DMS79 treated with DMSO at 0.1 percent for 48 hours (cell line): ENCODE results near the gene TBC1D16.

Experiments used
- DNase-seq: peaks from one replicate; lab custom pipeline; 2025; lab: John Stamatoyannopoulos, UW

TBC1D16 gene

DNA sequence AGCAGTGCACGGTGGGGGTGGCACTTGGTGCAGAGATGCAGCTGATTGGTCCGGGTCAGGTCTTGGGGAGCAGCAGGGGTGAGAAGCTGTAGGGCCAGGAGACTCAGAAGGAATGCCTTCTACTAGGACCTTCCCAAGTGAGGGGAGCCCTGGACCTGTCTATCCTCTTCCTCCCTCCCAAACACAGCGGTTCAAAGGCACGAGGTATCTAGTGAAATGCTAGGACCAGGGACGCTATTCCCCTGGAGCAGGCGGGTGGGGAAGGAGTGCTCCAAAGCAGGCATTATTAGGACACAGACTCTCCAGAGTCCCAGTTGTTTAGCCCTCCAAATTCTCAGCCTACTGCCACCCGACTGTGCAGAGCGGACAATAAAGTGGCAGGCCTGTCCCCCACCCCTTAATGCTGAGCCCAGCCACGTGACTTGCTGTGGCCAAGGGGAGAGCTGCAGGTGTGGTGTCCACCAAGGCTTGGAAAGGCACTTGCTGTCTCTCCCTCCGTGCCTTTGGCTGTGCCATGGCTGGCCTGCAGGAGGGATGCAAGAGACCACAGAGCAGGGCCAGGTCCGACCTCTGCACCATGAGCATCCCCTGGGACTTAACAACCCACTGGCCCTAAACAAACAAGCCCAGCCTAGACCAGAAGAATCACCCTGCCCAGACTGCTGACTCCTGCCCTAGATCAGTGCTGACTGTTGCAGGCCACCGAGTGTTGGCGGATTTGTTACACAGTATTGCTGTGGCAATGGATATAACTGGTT lies 97.2 kb downstream of the TBC1D16 start:
- DNase-seq = no peak

DNA sequence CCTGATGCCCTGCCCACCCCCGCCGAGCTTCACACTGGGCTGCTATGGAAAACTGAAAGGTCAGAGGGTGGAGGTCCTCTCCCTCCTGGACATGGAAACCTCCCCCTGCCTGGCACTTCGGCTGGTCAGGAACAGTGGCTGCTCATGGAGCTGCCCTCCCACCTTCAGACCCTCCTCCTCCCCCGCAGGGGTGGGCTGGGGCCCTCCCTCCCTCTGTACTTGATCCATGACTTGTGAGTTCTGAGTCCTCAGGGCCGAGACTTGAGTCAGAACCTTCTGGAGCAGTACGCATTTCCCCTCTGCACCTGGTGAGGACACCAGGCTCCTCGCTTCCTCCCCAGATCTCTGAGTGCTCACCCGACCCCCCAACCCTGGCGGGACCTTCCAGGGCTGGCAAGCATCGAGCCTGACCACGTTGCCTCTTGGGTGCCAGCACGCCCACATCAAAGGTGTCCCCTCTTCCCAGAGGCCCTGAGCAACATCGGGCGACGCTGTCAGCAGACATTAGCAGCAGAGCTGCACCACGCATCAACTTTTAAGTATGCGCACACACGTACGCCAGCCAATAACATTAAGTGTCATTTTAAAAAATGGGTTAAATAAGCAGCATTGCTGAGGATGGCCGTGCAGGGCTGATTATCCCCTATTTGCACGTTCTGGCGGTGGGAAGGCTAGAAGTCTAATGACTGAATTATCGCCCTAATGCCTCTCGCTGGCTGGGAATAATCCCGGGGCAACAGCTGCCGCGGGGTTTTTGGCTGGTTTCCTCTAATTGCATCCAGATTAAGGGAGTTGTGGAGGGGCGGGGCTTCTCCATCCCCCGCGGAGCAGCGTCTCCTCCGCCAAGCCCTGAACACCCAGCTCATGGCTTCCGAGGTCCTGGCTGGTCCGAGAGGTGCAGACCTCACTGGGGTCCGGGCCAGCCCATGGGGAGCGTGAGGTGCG lies 98.0 kb downstream of the TBC1D16 start:
- DNase-seq = no peak

DNA sequence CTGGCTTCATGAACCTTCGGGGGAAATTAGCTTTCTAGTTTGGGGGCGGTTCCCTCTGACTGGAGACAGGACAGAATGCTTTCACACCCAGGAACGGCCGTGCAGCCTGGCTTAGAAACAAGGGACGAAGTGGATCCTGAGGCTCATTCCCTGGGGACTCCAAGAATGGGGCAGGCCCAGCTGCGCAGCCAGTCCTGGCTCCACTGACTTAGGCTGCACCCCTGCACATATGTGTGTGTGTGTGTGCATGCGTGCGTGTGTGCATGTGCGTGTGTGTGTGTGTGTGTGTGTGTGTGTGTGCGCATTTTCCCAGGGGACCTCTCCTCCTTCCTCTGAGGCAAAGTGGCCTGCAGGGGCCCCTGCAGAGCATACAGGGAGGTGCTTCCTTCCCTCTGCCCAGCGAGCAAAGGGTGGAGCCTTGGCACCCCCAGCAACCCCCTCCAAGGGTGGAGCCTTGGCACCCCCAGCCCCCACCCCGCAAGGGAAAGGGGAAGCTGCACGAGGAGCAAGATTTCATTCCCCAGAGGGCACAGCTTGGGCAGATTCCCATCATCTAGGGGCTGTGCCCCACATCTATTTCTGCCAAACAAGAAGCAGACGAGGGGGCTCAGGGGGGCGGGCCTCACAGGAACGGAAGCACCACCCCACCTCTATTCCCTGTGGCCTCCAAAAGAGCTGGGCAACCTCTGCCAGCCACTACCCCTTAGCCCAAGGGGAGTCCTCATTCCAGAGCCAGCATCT lies 98.9 kb downstream of the TBC1D16 start:
- DNase-seq = no peak

DNA sequence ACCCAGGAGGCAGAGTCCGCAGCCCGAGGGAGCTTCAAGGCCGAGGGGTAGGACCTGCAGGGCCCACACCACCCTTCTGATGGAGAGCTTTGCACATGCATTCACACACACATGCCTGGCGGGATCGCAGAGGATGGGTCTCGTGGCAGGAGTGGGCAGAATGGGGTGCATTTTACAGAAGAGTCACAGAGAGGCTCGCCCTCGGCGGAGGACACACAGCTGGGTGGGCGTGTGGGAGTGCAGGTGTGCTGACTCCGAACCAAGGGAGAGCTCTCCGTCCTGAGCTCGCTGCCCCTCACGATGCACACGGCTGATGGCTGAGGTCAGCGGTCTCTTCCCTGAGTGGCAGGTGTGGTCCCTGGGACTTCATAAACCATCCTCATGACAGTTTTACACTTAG lies 99.6 kb downstream of the TBC1D16 start:
- no peak for DNase-seq

DNA sequence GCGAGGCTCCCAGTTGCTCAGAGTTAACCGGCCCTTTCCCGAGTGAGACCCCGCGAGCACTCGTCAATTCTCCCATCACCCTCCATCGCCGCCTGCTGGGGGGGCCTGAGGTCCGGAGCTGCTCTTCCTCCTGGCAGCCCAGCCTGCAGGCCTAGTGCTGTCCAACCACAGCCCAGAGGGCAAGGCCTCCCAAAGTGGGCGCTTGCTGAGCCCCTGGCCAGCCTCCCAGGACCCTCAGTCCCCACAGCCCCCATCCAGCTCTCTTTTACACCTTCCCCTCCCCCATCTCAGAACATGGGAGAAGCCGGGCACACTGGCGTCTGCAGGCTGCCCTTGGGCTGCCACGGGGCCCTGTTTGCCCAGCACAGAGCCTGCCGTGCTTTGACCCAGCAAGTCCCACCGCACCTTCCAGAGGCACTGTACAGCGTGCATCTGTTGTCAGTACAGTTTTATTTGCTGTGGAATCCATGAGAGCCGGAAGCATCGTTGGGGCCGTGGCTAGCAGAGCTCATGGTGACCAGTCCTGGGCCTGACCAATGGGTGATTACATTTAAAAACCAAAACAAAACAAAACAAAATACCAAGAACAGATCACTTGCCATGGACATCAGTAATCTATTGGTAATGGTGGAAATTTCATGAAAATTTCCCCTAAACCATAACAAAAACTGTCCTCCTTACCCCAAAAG lies 100.3 kb downstream of the TBC1D16 start:
- DNase-seq = no peak

DNA sequence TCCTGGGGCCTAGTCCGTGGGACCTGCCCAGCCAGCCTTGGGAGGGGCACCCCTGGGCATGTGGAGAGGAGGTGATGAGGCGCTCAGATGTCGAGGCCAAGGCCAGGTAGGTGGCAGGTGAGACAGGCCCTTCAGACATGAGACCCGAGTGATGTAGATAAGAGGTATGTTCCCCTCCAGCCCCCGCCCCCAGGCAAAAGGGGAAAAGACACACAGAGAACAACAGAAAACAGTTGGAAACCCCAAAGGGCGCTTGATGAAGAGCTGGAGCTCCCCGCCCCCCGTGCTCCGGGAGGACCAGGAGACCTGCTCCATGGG lies 101.1 kb downstream of the TBC1D16 start:
- DNase-seq = no peak

DNA sequence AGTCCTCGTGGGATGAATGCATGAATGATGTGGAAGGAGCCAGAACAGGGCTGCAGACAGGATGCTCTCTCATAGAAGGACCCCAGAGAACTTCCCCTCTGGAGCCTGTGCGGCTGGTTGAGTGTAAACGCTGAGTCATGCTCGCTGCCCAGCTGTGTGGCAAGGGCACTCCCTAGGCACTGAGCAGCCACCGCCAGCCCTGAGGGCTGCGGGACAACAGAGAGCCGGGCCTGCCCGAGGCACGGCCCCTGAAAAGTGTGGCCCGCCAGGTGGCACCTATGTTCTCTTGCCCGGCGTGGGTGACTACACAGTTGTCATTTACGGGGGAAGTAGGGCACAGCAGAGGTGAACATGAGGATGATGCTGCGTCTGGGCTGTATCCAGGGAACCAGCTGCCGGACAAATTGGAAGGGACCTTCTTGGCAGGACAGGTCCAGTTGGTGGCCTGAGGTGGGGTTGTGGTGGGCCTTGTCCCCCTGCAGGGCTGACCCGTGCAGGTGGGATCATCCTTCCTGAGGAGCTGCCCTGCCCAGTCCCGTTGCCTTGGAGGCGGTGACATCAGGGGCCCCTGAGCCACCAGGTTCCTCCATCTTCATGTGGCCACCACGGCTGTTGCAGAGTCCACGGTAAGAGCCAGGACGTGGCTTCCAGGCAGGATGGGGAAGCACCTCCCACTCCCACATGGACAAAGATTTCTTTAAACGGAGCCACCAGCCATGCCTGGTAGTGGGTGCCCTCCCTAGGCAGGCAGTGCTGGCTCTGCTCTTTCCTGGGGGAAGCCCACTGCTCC lies 101.6 kb downstream of the TBC1D16 start:
- DNase-seq = no peak

DNA sequence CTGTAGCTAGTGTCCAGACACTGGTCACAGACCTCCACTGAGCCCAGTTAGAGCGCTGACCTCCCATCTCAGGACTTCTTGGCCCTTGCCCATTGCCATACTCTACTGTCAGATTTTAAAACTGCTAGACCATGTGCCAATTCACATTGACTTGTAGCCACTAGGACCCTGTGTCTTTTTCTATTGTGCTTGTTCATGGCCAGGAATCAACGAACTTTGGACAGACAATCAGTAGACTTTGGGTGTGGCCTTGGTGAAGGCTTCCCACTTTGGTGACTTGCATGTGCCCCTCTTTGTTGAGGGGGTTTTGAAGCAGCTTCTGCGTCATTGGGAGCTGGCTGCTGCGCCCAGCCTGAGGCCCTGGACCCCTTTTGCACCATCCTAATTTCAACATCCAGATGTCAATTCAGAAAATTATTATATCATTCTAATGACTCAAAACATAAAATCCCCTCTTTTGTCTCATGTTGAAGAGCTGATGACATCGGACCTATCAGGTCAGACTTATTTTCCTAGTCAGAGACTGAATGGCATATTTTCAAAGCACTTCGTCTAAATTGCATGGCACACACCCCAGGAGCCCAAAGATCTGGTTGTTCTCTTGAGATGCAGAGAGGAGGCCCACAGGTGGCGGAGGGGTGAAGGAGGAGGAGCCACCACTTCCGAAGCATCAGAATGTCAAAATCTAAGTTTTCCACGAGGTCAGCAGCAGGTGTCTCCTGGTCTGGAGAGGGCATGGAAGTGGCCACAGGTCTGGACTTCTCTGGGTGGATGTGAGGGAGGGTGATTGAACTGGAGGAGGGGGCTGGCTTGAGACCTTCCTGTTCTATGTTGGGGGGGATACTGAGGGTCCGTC lies 103.0 kb downstream of the TBC1D16 start:
- no peak for DNase-seq

DNA sequence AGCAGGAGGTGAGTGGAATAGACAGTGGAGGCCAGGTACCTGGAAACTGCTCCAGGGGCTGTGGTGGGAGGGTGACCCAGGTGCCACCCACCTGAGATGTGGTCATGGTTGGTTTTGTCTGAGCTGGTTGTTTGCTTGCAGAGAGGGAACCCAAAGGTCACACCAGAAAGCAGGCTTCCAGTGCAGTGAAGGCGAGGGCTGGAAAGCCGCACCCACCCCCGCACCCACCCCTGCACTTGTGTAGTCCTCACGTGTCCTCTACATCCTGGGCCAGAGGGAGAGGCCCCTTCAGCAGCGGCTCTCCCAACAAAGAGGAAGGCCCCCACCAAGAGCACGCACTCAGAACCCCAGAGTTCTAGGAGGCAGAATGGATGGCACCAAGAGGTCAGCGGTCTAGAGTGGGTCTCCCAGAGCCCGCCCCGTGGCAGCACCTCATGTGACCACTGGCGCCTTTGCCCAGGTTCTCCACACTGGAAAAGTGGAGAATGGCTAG lies 103.8 kb downstream of the TBC1D16 start:
- DNase-seq = no peak

DNA sequence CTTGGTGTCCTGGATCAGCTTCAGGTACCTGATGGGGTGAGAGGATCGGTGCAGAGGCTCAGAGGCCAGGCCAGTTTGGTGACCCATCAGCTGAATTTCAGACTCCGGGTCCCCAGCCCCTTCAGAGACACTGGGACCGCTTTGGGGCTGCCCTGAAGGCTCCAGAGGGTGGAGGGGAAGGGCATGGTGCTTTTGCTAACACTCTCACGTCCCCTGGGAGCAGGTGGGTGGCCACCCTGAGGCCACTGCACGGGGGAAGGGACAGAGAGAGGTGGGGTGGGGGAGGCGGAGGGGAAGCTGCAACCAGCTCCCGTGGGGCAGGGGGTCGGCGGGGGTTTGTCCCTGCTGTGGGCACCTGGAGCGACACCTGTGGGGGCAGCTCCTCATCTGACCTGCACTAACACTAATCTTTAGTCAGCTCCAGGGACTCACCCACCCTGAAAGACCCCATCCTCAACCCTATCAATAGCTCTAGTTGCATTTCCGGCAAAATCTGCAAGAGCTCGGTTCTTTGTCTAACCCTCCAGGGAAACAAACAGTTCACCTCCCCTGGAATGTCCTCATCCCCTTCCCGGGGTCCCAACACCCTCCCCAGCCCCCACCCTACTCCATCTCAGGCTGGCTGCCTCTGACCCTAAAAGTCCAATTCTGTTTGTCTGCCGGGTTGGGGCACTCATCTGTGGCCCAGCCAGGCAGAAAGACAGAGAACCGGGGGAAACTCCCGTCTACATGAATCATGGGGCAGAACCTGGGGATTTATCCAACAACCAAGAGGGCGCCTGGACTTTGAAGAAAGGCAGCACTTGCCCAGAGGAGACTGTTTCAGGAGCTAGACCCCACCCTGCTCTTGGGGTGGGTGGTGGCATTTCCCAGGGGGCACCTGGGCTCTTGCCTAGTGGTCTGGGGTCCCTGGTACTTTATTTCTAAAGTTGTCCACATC lies 104.5 kb downstream of the TBC1D16 start:
- DNase-seq = no peak

DNA sequence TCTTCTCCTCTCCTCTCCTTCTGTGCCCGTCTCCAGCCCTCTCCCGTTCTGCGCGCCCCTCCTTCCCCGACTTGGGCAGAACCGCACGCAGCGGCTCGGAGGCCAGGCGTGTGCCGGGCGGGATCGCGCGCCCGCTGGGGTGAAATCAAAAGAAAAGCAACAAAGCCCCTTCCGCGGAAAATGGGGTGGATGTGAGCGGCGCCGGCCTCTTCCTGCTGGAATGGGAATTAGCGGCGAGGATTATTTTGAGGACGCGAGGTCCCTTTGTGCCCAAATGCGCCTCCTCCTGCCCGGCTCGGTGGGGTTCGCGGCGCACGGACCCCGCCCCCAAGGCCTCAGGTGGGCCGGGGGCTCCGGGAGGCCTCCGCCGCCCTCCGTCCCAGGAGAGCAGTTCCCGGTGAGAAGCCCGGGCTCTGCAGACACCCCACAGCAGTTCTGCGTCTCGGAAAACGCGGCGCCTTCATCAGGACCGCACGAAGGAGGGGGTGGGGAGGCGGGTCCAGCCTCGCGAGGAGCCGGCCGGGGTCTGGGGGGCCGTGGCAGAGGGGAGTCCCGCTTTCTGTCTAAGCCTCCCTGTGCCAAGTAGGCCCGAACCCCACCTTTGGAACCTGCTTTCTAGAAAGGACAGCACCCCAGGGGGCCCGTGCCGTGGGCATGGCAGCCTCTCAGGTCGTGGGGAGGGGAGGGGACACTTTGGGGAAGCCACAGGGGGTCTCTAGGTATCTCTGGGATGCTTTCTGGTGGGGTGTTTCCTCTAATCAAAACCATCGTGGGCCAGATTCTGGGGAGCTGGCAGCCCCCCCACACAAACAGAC lies 105.4 kb downstream of the TBC1D16 start:
- DNase-seq = peak; percentile 5

DNA sequence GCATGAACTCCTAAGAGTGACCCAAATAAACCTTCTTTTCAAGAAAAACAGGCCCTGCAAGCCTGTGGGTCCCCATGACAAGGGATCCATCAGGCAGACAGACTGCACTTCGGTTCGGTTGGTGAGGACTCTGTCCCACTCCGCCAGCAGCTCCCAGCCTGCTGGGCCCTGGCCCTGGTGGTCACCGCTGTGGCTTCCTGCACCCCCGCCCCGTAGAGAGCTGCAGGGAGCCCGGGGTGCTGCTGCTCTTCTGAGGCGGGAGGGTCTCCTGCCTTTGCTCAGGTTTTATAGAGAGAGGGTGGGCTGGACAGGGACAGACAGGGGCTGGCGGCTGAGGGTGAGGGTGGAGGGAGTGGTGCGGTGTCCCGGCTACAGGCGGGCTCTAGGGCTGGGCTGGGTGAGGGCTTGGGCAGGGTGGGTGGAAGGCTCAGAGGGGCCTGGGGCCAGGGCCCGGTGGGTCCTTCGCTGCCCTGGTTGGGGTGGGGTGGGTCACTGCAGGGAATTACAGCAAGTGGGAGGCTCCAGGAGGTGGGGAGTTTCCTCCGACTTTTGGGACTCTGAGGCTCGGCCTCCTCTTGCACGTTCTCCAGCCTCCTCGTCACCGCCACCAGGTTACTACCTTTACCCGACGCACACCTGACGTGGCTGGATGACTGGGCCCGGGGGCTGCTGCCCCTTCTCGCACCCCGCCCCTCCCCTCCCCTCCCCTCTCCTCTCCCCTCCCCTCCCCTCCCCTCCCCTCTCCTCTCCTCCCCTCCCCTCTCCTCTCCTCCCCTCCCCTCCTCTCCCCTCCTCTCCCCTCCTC lies 106.2 kb downstream of the TBC1D16 start:
- no peak for DNase-seq

DNA sequence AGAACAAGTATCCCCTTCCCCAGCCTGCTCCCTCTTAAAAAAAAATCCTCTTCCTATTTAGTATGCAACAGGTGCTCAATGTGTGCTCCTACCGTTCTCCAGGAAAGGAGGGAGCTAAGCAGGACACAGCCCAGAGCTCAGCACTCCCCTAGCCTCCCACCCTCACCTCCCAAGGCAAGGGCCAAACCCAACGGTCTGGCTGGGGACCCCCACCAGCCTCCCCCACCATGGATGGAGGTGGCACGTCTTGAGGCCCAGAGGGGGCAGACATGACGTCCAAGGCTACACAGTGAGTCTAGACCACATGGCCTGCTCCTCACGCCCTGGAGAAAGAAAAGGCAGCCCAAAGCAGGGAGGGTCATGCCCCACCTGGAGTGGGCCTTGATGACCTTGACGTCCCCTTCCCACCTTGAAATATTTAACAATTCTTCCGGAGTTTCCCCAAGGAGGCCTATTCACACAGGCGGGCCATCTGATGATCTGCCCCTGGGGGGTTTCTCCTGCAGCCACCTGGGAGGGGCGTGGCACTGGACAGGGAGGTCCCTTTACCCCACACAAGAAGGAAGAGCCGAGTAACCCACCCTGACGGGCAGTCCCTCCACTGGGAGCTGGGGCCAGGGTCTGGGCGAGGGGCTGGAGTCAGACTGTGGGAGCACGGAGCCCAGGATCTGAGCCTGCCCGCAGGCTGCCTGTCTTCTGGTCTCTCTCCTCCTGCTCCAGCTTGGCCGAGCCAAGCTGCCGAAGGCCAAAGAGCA lies 107.0 kb downstream of the TBC1D16 start:
- no peak for DNase-seq

DNA sequence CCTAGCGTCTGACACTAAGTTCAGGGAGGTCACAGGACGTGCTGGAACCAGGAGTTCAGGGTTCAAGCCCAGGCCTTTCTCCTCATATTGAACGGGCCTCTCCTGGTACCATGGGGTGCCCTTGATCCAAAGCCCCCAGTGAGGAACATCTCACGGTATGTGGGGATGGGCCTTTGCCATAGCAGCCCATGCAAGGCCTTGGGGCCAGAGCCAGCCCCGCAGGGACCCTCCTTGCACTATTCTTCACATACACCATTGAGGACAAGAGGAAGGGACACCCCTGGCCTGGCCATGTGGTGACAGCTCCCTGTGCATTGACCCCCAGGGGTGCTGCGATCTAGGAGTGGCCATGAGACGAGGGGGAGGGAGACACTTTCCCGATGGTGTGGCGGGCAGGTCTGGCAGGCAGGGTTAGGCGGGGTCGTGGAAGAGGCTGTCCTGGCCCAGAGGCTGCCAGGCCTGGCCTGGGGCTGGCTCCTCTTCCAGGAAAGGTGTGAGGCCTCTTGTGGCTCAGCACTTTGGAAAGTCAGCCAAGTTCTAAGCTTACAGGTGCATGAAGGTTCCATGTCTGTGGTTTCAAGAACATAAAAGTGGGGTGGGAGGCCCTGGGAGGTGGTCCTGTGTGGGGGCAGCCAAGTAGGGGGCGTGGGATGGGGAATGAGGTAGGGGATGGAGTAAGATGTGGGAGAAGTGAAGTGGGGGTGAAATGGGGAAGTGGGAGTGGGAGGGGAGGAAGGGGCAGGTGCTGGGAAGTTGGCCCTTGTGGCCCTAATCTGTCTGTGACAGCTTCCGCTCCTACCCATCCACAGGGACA lies 107.8 kb downstream of the TBC1D16 start:
- DNase-seq = no peak

DNA sequence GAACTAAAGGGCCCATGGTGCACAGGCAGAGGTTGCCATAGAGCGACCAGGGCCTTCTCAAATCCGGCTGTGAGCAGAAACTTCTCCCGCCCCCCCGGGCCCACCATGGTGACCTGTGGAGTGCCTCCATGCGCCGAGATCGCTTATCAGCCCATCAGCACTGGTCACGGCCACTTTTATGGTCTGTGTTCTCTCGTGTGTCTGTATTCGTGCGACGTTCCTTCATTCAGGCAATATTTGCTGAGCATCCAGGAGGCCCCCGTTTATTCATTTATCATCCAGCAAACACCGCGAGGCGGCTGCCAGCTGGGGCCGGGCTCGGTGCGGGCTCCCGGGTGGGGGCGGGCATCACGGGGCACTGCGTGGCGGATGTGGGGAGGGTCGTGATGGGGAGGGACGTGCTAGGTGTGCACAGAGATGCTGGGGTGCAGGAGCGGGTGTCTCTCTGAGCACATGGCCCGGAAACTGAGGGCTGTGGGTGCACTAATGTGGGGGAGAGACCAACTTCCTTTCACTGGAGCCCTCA lies 108.5 kb downstream of the TBC1D16 start:
- no peak for DNase-seq
